AG09319 (cell line): ENCODE results near the gene DKK2.

Experiments used
- DNase-seq: peaks from one replicate; pipeline ENCODE4 v3.0.0-alpha.2; 2010; ENCODE audit warnings: low read depth; ENCODE audit errors: extremely low read depth
- TF ChIP-seq, protein P1 (sequence below): IDR thresholded peaks from 2 replicates; pipeline ENCODE4 v1.5.1; 2011; ENCODE audit warnings: low read depth, mild to moderate bottlenecking, inconsistent platforms, low read length, moderate library complexity

DKK2 gene

DNA sequence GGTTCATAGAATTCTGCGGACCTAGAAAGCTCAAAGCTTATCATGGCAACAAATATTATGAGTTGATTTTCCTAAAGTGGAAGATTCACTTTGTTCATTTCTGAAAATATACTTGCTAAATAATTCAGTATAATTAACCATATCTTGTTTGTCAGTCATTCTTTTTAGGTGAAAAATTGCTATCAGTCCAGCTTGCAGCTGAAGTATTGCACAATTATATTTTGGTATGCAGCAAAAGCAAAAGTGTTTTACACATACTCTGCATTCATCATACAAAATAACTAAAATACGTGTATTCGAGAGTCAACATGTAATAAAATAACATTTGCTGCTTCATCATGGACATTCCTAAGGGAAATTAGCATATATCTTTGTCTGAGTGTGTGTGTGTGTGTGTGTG is 24.8 kb downstream of the DKK2 start:
- no peak for DNase-seq
- TF ChIP-seq, protein P1, sequence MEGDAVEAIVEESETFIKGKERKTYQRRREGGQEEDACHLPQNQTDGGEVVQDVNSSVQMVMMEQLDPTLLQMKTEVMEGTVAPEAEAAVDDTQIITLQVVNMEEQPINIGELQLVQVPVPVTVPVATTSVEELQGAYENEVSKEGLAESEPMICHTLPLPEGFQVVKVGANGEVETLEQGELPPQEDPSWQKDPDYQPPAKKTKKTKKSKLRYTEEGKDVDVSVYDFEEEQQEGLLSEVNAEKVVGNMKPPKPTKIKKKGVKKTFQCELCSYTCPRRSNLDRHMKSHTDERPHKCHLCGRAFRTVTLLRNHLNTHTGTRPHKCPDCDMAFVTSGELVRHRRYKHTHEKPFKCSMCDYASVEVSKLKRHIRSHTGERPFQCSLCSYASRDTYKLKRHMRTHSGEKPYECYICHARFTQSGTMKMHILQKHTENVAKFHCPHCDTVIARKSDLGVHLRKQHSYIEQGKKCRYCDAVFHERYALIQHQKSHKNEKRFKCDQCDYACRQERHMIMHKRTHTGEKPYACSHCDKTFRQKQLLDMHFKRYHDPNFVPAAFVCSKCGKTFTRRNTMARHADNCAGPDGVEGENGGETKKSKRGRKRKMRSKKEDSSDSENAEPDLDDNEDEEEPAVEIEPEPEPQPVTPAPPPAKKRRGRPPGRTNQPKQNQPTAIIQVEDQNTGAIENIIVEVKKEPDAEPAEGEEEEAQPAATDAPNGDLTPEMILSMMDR, result no peak

DNA sequence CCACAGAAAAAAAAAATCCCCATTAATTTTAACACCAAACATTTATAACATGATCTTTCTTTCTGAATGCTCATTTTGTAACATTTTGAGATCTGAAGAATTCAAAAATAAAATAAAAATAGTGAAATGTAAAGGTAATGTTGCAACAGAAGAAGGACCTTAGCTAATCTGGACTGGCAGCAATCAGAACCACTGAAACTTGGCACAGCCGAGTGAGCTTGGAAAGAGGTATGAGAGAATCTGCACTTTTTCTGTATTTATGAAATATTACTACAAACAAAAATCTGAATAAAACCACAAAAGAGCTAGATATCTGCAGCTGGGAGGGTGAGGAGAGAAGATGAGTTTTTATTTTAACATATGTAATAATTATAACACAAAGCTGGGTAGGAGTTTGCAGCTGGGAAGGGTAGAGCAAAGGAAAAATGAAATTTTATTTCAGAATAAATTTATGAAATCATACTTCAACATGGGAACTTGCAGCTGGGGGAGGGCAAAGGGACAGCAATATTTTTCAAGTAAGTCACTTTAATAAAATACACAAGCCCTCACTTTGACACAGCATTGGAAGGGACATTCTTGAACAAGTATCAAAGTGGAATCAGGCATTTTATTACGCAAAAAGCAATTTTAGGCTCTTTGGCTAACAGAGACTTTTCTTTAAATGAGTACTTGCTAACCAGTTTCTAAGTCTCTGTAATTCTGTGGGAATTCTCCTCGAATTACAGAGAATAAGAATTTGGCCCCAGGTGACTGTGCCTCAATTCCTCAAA is 26.7 kb downstream of the DKK2 start:
- no peak for DNase-seq
- TF ChIP-seq, protein P1, result no peak

DNA sequence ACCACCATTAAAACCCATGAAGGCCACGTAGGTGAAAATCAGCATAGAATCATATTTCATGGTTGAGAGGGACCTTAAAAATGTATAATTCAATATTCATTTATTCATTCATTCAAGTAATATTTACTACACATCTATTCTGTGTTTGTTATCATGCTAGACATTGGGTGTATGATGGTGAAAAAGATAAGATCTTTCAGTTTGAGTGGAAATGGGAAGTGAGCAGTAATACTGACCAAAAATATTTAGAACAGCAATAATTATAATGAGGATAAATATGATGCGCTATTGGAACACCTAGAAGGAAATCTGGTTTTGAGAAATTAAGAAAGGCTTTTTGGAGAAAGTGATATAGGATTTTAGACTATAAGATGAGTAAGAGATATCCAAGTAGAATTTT is 28.0 kb downstream of the DKK2 start:
- TF ChIP-seq, protein P1, result no peak
- DNase-seq, result no peak

DNA sequence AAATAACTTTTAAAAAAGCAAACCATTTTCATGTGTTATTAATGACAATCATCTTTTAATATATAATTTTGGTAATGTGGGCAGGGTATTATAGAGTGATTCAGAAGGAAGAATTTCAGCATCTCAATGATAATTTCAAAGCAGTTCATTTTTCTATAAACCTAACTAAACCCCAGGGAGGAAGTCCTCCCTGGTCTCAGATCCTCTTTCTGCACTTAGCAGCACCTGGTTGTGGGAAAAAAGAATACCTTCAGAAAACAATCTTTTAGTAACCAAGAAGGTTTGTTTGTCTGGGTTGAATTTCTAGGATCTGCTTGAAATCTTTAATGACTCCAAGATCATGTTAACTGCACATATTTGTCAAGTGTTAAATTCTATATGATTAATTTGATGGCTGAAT is 29.9 kb downstream of the DKK2 start:
- TF ChIP-seq, protein P1, result no peak
- DNase-seq, result no peak

DNA sequence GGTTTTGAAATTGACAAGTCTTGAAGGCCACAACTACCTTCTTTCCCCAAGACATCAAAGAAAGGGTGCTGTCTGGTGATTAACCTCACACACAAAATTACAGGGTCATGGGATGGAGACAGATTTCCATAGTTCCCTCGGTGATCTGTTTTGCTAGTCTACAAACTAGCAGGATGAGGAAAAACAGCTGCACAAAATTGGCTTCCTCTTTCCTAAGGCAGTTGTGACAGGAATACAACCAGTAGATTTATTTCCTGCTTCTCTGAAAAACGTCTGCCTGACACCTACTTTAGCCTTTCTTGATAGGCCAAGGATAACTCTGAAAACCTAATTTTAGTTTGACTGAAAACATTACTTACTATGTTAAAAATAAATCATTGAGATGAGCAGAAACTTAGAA is 39.6 kb downstream of the DKK2 start:
- DNase-seq, result no peak
- TF ChIP-seq, protein P1, result no peak

DNA sequence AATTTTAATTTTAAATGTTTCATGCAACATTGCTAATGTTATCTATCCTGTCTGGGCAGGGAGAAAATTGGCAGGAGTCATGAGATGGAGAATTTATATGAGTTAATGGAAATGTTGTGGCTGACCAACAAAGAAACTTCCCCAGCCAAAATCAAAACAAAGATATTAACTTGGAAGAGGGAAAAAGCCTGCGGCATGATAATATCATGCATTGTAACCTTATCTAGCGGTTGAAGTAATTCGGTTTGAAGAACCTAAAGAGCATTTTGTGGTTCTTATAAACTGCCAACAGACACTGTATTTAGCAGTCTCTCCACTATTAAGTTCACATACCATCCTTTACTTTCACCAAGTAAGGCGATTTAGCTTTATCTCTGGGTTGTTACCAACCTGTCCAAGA is 42.3 kb downstream of the DKK2 start:
- TF ChIP-seq, protein P1, result no peak
- DNase-seq, result no peak

DNA sequence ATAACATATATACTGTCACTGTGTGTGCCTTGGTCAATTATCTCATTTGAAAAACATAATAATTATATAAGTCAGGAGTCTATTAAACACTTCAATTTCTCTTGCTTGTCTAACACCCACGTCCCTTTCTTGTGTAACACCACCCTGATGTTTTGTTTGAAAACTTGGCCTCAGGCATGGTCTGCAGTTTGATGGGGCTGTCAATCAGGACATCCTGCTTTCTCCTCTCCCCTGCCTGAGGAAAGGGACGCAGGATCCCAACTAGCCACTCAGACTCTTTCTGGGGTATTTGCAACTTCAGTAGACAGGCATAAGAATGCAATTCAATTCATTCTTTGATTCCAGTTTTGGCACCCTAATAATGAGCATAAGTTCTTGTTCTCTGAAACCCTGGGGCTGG is 48.8 kb downstream of the DKK2 start:
- TF ChIP-seq, protein P1, result no peak
- DNase-seq, result no peak
